Esophagus squamous epithelium (tissue), 5 donors: ENCODE measurements around the gene ANAPC16. TPM values are rescaled to one million over a fixed set of nuclear protein-coding genes. Genes with fewer than 3 reads are reported as not detected.

Experiments
- DNase-seq: peaks from one replicate; lab custom pipeline; 2025; lab: John Stamatoyannopoulos, UW
- H3K27ac ChIP-seq, 4 donors: fragments of 200-600 bp; sonication (generic); one replicate each; pipeline ENCODE4 v1.5.1; 2016 to 2019; ENCODE audit warnings: mild to moderate bottlenecking in 1 of 4
- H3K27me3 ChIP-seq, 4 donors: fragments of 200-600 bp; sonication (generic); 1 replicate in 3 of 4; 2 replicates in 1 of 4; pipeline versions ENCODE4 v1.5.1 to v1.6.0; 2017 to 2021; ENCODE audit warnings: antibody characterized with exemption in 1 of 4
- H3K36me3 ChIP-seq, 3 donors: fragments of 200-600 bp; sonication (generic); one replicate each; pipeline ENCODE4 v1.5.1; 2016 to 2019
- H3K4me1 ChIP-seq, 3 donors: fragments of 200-600 bp; sonication (generic); one replicate each; pipeline ENCODE4 v1.5.1; 2017 to 2019
- H3K4me3 ChIP-seq, 4 donors: fragments of 200-600 bp; sonication (generic); 1 replicate in 3 of 4; 2 replicates in 1 of 4; pipeline ENCODE4 v1.5.1; 2016 to 2019; ENCODE audit warnings: mild to moderate bottlenecking in 2 of 4, moderate library complexity in 1 of 4
- H3K9me3 ChIP-seq, 3 donors: fragments of 200-600 bp; sonication (generic); one replicate each; pipeline ENCODE4 v1.5.1; 2016 to 2019
- CTCF ChIP-seq, 6 experiments: fragments of 450-650 bp in 4 of 6; fragments of 200-600 bp in 2 of 6; sonication (generic) in 2 of 6; IDR thresholded peaks; one replicate each; pipeline ENCODE4 v1.5.1; 2016 to 2019; ENCODE audit warnings: antibody characterized with exemption in 6 of 6, mild to moderate bottlenecking in 4 of 6, moderate library complexity in 4 of 6
- POLR2A ChIP-seq, 4 donors: fragments of 450-650 bp; IDR thresholded peaks; one replicate each; pipeline ENCODE4 v1.6.1; 2017; ENCODE audit warnings: antibody characterized with exemption in 4 of 4, mild to moderate bottlenecking in 4 of 4, moderate library complexity in 3 of 4
- WGBS, 2 donors: methylation state at CpG; one replicate each; pipeline ENCODE4 v1.1.5; 2018; 5-methylcytosine and 5-hydroxymethylcytosine counted together
- intact Hi-C: fragments of 100-400 bp; cut with DNase I; formaldehyde crosslinking; loops from one replicate; pipeline ENCODE4 v1.15.0; 2022
- total RNA-seq, 4 donors: library from RNA; depleted of rRNA; stranded (reverse); fragments of >200 nt; gene quantifications; one replicate each; pipeline ENCODE4 v1.1.0, GENCODE V29; 2016
- donor health status: DM: yes; HTN: yes; CAD: no.

The ANAPC16 gene
- total RNA-seq, 4 donors from 2014 or later = 34.2 to 104 (median 58.1) TPM

DNA sequence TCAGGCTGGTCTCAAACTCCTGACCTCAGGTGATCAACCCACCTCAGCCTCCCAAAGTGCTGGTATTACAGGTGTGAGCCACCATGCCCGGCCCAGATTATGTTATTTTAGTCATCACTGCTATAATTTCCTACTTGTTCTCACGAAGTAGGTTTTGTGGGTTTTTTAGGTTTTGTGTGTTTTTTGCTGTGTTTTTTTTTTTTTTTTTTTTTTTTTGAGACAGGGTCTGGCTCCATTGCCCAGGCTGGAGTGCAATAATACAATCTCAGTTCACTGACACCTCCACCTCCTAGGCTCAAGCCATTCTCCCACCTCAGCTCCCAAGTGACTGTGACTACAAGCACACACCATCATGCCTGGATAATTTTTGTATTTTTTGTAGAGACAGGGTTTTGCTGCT, 20.9 kb upstream of the ANAPC16 start:
- intact Hi-C loops = no loop called here
- Histone ChIP-seq H3K27me3 (no peaks in the 10 kb centered on the region), H3K9me3 (no peaks in the 10 kb centered on the region), H3K36me3 (peaks cover 0 to 86% (median 7%) of the 10 kb centered on the region in 3 donors), H3K27ac (no peak overlapping the region), H3K4me3 (no peak overlapping the region), H3K4me1 (no peaks in the 10 kb centered on the region)
- DNase-seq = no peak
- TF ChIP-seq CTCF (IDR thresholded peaks at IDR 0.05) (no peak), POLR2A (IDR thresholded peaks at IDR 0.05) (no peak)
- WGBS, 2 donors = 90 to 98% methylated on average over 2 of the region's 2 CpGs

DNA sequence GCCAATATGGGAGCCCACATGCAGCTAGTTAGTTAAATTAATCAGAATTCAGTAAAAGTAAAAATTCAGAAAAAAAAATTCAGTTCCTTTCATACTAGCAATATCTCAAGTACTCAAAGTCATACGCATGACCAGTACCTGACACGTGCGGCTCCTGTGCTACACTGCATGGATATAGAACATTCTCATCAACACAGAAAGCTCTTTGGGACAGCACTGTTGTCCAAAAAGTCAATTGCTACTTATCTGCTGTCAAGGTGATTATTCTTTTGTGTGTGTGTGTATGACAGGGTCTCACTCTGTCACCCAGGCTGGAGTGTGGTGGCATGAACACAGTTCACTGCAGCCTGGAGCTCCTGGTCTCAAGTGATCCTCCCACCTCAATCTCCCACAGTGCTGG, 14.9 kb upstream of the ANAPC16 start:
- no peak for DNase-seq
- TF ChIP-seq CTCF (IDR thresholded peaks at IDR 0.05) = no peak
- no peak for TF ChIP-seq POLR2A (IDR thresholded peaks at IDR 0.05)
- Histone ChIP-seq H3K9me3 (no peaks in the 10 kb centered on the region), H3K36me3 (peaks cover 0 to 91% (median 6%) of the 10 kb centered on the region in 3 donors), H3K4me1 (no peaks in the 10 kb centered on the region), H3K4me3 (no peak overlapping the region), H3K27ac (no peak overlapping the region), H3K27me3 (no peaks in the 10 kb centered on the region)
- intact Hi-C loops = no loop called here
- WGBS, 2 donors = 96 to 98% methylated on average over 3 of the region's 3 CpGs

- intact Hi-C loops = no loop called here
- Histone ChIP-seq H3K9me3 (no peaks in the 10 kb centered on the region), H3K4me3 (no peak overlapping the region), H3K27me3 (no peaks in the 10 kb centered on the region), H3K4me1 (no peaks in the 10 kb centered on the region), H3K36me3 (peaks cover 0 to 91% (median 2%) of the 10 kb centered on the region in 3 donors), H3K27ac (no peak overlapping the region)
- no peak for DNase-seq
- TF ChIP-seq CTCF (IDR thresholded peaks at IDR 0.05) (no peak), POLR2A (IDR thresholded peaks at IDR 0.05) (no peak)
- 94 to 99% methylated on average over 5 of the region's 5 CpGs for WGBS, 2 donors
Observed at GRCh38 chr10:72201293-72201692, 14.5 kb upstream of the ANAPC16 start.

- Histone ChIP-seq H3K9me3 (no peaks in the 10 kb centered on the region), H3K36me3 (peaks cover 3 to 99% (median 5%) of the 10 kb centered on the region in 3 donors), H3K27me3 (no peaks in the 10 kb centered on the region), H3K4me1 (no peaks in the 10 kb centered on the region), H3K27ac (no peak overlapping the region), H3K4me3 (no peak overlapping the region)
- TF ChIP-seq CTCF (IDR thresholded peaks at IDR 0.05) (no peak), POLR2A (IDR thresholded peaks at IDR 0.05) (no peak)
- intact Hi-C loops = no loop called here
- WGBS, 2 donors = 88 to 89% methylated on average over 9 of the region's 9 CpGs
- DNase-seq = no peak
Observed at GRCh38 chr10:72204296-72204695, 11.5 kb upstream of the ANAPC16 start.

DNA sequence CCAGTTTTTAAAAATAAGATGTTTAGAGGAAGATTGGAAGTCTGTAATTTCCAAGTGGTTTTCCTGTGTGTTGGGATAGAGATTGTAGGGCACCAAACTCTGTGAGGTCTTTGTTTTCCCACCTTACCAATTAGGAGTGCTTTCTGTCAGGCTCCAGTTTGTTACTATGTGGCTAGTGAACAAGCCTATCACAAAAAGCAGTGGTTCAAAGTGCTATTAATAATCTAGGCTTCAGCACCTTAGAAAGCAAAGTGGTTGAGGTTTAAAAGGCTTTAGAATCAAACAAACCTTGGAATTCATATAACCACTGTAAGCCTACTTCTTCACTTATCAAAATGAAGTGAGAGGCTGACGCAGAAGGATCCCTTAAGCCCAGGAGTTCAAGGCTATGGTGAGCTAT, 11.1 kb upstream of the ANAPC16 start:
- TF ChIP-seq POLR2A (IDR thresholded peaks at IDR 0.05) = no peak
- no peak for TF ChIP-seq CTCF (IDR thresholded peaks at IDR 0.05)
- no peak overlapping the region for H3K27ac ChIP-seq
- no peak overlapping the region for H3K4me3 ChIP-seq
- intact Hi-C loops = no loop called here
- no peak for DNase-seq
- no peaks in the 10 kb centered on the region for H3K27me3 ChIP-seq
- H3K4me1 ChIP-seq = no peaks in the 10 kb centered on the region
- H3K36me3 ChIP-seq = peaks cover 5 to 99% (median 7%) of the 10 kb centered on the region in 3 donors
- H3K9me3 ChIP-seq = no peaks in the 10 kb centered on the region
- 93 to 100% methylated on average over 1 of the region's 1 CpG for WGBS, 2 donors
